Testis (tissue), 2 donors: Measurements from ENCODE around the gene ZMAT5.

Source experiments
- POLR2A ChIP-seq: fragments of 450-650 bp; IDR thresholded peaks from one replicate; pipeline ENCODE4 v1.6.1; 2017; ENCODE audit warnings: antibody characterized with exemption, mild to moderate bottlenecking, moderate library complexity
- TF ChIP-seq, protein P1 (sequence below), 3 experiments: fragments of 450-650 bp in 2 of 3; fragments of 200-600 bp in 1 of 3; sonication (generic) in 1 of 3; IDR thresholded peaks; one replicate each; pipeline ENCODE4 v1.5.1; 2016 to 2019; ENCODE audit warnings: antibody characterized with exemption in 3 of 3, mild to moderate bottlenecking in 2 of 3, moderate library complexity in 1 of 3

- no peak for TF ChIP-seq POLR2A
- TF ChIP-seq, protein P1, sequence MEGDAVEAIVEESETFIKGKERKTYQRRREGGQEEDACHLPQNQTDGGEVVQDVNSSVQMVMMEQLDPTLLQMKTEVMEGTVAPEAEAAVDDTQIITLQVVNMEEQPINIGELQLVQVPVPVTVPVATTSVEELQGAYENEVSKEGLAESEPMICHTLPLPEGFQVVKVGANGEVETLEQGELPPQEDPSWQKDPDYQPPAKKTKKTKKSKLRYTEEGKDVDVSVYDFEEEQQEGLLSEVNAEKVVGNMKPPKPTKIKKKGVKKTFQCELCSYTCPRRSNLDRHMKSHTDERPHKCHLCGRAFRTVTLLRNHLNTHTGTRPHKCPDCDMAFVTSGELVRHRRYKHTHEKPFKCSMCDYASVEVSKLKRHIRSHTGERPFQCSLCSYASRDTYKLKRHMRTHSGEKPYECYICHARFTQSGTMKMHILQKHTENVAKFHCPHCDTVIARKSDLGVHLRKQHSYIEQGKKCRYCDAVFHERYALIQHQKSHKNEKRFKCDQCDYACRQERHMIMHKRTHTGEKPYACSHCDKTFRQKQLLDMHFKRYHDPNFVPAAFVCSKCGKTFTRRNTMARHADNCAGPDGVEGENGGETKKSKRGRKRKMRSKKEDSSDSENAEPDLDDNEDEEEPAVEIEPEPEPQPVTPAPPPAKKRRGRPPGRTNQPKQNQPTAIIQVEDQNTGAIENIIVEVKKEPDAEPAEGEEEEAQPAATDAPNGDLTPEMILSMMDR (IDR thresholded peaks at IDR 0.05), result no peak
These were observed 46.8 kb upstream of the ZMAT5 start for GRCh38 chr22:29813563-29813962.
